ENCODE results near the gene TTLL11.
"Not testable (repeated sequence)": the region's sequence is repeated elsewhere in the genome, so short reads cannot be mapped to it uniquely, and the experiment has no call there.

TTLL11 gene

DNA sequence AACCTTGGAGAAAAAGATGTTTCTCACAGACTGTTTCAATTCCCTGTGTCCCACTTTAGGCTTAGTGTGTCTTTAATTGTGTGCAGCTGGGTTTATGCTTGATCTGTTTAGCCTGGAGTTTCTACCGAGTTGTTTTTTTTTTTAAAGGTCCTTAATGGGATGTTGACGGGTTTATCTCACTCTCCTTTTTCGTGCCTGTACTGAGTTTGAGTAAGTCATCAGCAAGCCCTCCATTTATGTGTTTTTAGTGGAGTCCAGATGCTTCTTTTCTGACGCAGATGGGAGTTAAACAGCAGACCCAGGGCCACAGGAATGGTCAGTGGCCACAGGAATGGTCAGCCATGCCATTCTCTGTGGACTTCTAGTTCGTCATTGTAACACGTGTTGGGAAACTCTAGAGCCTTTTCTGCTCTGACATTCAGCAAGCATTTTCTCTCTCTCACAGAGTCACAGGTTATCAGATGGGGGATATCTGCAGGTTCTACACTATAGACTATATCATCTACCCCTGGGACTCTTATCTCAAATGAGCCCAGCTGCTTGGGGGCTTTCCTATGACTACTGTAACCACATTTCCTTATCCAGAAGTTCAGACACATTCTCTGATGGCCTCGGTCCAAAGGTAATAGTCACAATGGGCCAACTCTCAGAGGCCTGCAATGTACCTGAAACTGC, 190.5 kb downstream of the TTLL11 start:
- no peak for DNase-seq (ENCODE audit: low spot score)

DNA sequence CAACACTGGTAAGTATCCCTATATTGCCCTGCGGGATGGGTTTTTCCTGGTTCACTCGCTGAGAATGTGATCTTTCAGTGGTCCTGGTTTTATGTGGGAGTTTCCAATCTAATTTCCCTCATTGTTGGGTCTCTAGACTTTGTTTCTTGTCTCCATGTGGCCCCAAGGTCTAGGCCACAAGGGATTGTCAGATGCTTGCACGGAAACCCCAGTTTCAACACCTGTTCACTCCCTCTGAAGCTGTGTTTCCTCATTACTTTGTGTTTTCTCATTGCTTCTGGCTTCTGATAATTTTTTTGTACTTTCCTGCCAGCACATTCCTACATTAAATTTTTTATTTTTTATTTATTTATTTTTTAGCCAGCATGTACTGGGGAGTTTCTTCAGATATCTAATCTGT, 191.5 kb downstream of the TTLL11 start:
- no peak for DNase-seq (ENCODE audit: low spot score)

DNA sequence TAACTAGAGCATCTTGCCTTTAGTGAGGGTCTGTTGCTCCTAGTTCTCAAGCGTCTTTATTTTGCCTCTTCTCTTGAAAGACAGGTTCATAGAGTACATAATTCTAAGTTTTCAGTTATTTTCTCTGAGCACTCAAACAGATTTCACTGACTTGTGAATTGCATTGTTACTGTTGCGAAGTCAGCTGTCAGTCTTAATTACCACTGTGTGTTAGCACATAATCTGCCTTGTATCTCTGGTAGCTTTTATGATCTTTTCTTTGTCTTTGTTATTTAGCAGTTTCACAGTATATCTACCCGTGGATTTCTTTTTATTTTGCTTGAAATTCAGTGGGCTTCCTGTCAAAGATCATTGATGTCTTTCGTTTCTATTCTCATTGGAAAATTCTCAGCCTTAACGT, 192.9 kb downstream of the TTLL11 start:
- no peak for DNase-seq (ENCODE audit: low spot score)

DNA sequence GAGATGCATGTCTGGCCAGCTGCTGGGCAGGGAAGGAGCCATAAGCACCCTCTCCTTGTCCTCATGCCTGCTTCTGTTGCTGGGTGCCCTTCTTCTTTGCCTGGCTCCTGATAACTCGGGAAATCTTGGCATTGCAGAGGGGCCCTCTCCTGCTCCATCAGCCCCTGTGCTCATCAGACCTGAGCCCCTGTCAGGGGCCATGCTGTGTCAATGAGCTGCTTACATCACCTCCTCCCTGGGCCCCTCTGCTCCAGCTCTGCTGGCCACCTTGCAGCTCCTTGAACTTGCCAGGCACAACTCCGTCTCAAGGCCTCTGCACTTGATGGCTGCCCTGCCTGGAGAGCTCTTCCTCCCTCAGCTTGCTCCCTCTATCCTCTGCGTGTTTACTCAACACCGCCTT, 194.3 kb downstream of the TTLL11 start:
- no peak for DNase-seq (ENCODE audit: low spot score)

DNA sequence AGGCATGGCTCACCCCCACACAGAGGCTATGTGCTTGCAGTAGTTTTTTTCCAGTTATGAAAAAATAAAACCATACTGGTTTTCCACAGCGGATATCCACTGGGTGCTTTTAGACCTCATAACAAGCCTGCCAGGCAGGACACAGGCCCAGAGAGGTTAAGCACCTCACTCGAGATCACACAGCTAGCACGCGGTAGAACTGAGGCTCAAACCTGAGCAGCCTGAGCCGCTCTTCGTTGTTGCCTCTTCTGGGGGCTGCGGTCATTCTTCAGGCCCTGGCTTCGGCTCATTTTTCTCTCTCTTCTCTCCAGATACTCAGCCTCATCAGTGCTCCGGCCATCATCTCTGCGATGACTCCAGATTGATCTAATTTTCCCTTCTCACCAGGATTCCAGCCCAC, 196.0 kb downstream of the TTLL11 start:
- DNase-seq (ENCODE audit: low spot score) = no peak

DNA sequence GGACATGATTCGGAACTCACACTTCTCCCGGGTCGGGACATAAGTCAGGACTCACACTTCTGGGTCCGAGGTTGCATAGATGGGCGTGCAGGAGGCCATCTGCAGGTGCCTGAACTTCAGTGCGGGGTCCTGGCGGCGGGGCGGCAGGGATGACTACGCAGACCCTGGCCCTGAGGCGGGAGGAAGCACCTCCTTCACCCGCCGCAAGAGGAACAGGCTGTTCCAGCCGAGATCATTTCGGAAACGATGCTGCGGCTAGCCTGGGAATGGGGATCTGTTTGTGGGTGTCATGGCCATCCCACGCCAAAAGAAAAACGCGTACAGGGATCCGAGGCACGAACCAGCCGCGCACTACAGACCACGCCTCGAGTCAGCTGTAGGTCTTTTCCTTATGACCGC, 196.6 kb downstream of the TTLL11 start:
- DNase-seq (ENCODE audit: low spot score) = no peak

DNA sequence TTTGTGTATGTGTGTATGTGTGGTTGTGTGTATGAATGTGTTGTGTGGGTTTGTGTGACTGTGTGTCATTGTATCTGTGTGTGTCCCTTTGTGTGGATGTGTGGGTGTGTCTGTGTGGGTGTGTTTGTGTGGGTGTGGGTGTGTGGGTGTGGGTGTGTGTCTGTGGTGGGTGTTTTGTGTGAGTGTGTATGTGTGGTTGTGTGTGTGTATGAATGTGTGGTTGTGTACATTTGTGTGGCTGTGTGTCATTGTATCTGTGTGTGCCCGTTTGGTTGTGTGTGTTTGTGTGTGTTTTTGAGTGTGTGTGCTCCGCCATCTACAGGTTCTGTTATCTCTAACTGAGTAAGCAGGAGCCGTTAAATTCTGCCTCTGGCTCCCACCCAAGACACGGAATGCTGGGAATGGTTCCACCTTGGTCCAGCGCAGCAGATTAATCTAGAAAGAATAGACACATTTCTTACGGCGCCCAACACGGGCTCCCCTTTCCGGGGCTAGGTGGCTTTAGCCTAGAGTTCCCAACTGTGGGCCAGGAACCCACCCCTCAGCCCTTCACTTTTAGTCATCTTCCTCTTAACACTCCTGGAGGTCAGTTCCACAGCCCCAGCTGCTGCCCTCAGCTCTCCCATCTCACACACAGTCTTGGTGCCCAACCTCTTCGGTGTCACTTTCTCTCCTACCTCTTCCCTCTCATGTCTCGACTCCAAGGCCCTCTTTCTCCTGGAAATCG, 197.1 kb downstream of the TTLL11 start:
- peak; percentile 14 for DNase-seq (ENCODE audit: low spot score)

DNA sequence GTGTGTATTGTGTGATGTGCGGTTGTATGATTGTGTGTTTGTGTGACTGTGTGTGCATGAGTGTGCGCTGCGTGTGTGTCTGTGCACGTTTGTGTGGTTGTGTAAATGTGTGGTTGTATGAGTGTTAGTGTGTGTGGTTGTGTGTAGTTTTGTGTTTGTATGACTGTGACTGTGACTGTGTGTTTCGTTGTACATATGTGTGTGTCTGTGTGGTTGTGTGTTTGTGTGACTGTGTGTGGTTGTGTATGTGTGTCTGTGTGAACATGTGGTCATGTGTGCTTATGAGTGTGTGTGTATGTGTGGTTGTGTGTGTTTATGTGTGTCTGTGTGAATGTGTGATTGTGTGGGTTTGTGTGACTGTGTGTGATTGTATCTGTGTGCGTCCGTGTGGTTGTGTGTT, 197.8 kb downstream of the TTLL11 start:
- DNase-seq (ENCODE audit: low spot score) = no peak

DNA sequence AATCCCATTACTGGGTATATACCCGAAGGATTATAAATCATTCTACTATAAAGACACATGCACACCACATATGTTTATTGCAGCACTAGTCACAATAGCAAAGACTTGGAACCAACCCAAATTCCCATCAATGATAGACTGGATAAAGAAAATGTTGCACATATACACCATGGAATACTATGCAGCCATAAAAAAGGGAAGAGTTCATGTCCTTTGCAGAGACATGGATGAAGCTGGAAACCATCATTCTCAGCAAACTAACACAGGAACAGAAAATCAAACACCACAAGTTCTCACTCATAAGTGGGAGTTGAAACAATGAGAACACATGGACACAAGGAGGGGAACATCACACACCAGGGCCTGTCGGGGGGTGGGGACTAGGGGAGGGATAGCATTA, 198.7 kb downstream of the TTLL11 start:
- DNase-seq (ENCODE audit: low spot score) = not testable (repeated sequence)

DNA sequence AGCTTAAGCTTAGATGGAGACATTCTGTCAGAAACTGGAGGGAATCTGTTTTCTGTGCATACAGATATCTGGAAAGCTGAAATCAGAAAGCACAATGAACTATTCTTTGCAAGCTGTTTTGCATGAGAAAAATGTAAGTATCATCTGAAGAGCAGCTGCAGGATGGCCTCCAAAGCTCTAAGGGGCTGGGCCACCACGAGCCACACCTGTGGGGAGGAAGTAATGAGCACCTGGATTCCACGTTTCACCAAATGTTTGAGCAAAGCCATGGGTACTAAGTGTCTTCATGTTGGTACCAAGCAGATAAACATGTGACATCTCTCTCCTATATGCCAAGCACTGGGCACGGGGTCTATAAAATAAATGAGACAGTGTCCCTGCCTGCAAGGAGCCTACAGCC, 199.3 kb downstream of the TTLL11 start:
- DNase-seq (ENCODE audit: low spot score) = no peak

DNA sequence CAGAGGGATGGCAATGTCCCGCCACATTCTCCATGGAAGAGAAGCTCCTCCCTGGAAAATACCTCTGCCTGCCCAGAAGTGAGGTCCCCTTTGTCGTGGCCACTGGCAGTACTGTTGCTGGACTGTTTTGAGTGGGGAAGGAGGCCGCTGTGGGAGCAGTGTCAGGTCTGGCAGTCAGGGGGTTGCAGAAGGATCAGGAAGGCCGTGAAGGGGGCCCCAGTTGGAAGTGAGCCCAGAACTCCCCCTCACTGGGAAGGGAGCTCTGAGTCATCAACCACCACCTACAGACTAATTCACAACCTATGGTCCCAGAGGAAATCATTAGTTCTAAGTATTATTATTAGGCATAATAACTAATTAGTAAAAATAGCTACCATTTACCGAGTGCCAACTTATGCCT, 200.4 kb downstream of the TTLL11 start:
- DNase-seq (ENCODE audit: low spot score) = no peak

DNA sequence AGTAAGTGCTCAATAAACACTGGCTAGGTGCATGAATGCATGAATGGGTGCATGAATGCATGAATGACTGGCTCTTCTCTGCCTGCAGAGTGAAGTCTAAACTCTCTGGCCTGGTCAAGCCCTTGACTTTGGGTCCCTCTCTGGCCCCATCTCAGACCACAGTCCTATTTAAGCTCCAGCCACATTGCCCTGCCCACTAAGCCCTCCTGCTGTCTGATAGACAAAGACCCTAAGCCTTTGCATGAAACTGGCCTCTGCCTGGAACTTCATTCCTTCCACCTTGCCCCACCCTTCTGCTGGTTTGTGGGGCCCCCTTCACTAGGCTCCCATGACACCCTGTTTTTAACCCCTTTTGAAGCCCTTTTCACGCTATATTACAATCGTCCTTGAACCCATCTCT, 202.4 kb downstream of the TTLL11 start:
- no peak for DNase-seq (ENCODE audit: low spot score)

DNA sequence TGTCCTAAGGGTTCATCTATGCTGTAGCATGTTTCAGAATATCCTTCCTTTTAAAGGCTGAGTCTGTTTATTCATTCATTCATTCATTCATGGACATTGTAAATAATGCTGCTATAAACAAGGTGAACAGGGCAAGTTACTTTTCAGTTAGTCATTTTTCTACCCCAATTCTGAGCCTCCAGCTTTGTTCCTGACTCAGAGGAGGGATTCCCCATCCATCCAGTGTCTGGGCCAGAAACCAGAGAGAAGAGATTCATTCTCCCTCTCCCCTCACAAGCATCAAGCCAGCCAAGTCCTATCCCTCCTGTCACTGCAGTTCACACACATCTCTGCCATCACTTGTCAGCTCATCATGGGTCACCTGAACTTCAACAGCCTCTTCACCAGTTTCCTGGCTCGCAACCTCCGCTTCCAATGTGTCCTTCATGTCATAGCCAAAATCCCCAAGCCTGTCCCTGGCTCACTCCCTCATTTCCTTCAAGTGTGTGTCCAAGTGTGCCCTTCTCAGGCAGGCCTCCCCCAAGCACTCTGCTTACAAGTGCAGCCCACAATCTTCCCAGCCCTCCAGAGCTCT, 203.0 kb downstream of the TTLL11 start:
- no peak for DNase-seq (ENCODE audit: low spot score)

DNA sequence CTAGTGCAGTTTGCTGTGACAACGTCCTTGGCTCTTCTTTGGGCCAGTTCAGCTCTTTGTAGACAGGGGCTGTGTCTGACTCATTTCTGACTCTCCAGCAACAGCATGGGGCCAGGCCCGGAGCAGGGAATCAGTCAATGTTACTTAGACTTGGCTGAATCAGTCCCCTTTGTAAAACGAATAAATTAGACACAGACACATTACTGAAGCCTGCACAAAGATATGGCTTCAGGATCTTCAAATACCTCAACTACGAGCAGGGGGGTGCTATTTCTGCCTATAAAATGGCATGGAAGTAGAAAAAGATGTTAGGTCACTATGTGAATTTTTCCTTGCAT, 204.7 kb downstream of the TTLL11 start:
- DNase-seq (ENCODE audit: low spot score) = no peak

DNA sequence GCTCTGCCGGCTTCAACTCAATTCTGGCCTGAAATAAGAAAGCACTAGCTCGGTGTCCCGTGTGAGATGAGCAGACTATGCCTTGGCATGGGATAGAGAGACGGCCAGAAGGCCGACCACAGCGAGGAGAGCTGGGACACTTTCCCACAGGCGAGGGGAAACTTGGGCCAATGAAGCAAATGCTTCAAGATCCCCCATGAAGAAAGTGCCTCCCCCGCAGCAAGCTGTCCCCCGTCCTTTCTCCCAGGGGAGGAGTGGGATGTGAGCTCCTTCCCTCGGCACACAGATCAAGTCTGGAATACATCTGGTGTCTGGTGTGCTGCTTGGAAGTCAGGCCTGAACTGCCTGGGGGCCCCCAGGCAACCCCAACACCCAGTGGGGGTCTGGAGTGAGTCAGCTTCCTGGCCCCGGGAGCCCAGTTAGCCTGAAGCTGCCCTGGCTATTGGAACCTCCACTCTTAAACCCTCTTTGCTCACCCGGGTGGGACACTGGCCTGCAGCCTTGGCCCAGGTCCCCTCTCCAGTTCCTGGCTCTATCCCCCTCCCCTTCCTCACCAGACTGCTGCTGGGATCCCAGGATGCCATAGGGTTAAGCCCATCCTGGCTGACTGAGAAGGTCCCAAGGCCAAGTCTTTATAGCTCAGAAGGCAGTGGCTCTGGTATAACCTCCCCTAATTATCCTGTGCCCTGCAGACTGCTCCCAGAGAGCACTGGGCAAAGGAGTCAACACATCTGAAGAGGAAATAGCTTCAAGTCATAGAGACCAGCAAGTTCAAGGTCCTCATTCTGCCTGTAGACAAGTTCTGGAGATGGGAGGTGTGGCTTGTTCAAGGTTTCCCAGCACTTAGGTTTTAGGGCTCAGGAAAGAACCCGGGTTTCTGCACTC, 205.3 kb downstream of the TTLL11 start:
- DNase-seq (ENCODE audit: low spot score) = no peak

DNA sequence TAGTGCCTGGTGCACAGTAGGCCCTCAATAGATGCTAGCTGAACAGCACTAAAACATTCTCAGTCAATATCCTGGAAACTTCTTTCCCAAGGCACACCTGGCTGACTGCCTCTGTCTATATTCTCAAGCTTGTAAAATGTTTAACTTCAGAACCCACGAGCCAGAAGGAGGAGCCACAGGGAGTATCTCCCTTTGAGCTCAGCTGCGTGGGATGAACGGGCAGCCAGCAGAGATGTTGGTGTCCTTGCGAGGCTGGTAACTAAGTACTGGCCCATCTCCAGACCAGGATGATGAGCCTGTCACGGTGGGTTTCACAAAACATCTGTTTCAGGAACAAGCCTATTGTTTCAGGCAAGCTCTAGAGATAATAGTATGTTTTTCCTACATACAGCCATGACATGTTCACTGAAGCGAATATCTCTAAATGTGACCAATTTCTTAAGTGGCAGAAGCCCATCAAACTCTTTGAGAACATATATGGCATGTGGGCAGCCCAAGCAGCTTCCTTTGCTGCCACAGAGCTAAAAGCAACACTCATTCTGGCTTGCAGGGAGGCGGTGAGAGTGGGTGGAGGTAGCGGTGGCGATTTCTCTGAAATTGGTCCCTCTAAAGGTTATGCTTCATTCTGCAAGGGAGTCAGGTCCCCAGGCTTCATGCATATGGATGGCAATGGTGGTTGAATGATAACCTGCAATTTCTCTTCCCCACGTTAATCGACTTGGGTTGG, 206.2 kb downstream of the TTLL11 start:
- no peak for DNase-seq (ENCODE audit: low spot score)

DNA sequence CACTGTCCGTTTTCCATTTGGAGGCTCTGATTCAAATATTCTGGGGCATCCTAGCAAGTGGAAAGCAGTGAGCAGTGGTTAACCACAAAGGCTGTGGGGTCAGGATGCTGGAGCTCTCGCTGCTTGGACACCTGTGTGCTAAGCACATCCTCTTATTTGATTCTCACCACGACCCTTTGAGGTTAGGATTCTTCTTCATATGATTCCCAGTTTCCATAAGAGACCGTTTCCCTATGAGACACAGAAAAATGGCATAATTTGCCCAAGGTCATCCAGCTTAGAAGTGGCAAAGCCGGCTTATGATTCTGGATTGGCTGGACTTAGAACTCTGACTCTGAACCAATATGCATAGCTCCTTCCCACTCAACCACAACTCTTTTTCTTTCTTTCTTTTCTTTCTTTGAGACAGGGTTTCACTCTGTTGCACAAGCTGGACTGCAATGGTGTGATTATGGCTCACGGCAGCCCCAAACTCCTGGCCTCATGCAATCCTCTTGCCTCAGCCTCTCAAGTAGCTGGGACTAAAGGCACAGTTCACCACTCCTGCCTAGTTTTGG, 207.7 kb downstream of the TTLL11 start:
- no peak for DNase-seq (ENCODE audit: low spot score)

DNA sequence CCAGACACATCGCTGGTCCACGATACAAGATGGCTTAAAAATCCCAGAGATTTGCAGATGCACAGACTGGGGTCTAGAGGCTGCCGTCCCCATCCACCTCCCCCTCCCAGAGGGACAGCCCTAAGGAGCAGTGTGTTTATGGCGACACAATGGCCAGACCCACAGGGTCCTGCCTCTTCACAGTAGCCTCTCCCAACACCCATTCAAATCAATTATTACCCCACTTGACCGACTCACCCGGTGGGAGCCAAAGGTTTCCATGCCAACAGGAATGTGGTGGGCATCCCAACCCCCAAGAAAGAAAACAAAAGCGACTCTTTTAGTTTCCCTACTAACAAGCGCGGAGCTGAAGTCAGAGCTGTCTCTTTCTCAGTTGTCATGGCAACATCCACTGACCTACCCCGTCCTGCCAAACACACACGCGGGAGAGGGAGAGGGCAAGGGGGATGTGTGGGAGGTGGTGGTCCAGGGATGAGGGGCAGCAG, 209.0 kb downstream of the TTLL11 start:
- no peak for DNase-seq (ENCODE audit: low spot score)

DNA sequence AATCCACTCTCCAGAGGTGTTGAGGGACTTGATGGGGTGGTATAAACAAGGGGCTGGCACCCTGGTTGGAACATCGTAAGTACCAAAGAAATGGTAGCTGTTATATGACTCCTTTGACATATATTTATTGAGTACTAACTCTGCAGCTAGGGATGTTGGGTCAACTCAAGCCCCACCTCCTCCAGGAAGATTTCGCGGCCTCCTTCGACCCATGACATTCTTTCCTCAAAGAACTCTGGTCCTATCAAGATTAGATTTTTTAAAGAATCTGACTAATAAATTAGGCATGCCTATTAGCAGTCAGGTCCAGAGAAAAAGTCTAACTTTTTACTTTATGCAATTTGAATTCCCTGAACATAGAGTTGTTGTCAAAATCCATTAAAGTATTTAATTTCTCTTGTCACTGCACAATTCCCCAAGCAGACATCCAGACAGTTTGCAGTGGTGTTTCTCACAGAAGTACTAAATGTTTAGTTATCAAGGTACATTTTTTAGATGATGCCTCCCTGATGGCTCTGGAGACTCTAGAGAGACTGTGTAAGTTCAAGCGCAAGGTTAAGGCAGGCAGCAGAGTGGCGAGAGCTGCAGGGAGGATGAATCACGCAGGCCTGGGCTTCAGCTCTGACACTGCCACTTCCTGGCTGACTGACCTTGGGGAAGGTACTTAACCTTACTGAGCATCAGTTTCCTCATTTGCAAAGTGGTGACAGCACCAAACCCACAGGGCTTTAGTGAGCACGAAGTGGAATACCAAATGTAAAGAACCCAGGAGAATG, 209.6 kb downstream of the TTLL11 start:
- no peak for DNase-seq (ENCODE audit: low spot score)

DNA sequence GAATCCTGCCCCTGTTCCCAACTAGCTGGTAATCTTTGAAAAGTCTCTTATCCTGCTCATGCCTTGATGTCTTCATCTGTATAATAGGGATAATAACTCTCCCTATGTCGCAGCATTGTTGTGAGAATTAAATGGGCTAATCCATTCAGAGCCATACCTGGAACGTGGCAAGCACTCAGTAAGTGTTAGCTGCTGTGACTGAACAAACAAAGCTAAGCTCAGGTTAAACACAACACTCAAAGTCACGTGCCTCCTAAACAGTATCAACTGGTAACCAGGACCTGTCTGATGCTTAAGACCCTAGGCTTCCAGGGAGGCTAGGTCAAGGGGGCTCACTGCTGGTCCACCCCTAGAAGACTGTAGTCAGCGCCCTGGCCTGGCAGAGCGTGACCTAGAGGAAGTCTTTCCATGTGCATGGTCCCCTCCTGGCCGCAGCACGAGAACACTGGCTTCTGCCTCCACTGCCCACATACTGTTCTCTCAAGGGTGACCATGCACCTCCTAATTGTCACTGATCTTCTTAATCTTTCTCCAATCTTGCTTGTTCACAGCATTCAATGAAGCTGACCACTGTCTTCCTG, 211.1 kb downstream of the TTLL11 start:
- no peak for DNase-seq (ENCODE audit: low spot score)

All from LoVo (cell line).